Measurements from ENCODE around the gene KRT71. TPM values are rescaled to one million over a fixed set of nuclear protein-coding genes. Genes with fewer than 3 reads are reported as not detected.

The KRT71 gene
- not detected in 2 replicates for total RNA-seq

GRCh38 chr12:52552681-52553195 lies at the start of gene KRT71:
Gene KRT71, minus strand, starts transcription at chr12:52553145. Its CDS starts 68 bp downstream, at chr12:52553077.

DNA sequence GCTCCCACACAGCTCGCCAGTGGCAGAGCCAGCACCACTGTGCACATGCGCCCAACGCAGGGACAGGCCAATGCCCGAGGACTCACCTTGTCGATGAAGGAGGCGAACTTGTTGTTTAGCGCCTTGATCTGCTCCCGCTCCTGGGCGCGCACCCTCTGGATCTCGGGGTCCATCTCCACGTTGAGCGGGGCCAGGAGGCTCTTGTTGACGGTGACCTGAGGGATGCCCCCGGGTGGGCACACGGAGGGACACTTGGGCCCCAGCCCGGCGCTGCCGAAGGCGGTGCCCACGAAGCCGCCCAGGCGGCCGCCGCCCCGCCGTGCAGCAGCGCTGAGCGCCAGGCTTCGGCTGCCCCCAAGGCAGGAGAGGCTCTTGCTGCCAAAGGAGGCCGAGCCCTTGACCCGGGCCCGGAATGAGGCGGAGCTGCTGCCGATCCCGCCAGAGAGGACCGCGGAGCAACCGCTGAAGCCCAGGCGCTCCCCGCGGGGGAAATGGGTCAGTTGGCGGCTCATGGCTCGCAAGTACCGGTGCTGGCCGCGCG lies 48.1 kb upstream of the KRT71 start, which contains the start of gene KRT72:
Gene KRT72 (minus strand): TSS at position 523 of the 541 bp plus-strand sequence. CDS start 11 bp downstream, at position 512.

GRCh38 chr12:52573743-52574142 lies 20.8 kb upstream of the KRT71 start, which contains the start of gene KRT74:
Gene KRT74, minus strand, starts transcription at chr12:52573843. Its CDS starts 66 bp downstream, at chr12:52573777.

DNA sequence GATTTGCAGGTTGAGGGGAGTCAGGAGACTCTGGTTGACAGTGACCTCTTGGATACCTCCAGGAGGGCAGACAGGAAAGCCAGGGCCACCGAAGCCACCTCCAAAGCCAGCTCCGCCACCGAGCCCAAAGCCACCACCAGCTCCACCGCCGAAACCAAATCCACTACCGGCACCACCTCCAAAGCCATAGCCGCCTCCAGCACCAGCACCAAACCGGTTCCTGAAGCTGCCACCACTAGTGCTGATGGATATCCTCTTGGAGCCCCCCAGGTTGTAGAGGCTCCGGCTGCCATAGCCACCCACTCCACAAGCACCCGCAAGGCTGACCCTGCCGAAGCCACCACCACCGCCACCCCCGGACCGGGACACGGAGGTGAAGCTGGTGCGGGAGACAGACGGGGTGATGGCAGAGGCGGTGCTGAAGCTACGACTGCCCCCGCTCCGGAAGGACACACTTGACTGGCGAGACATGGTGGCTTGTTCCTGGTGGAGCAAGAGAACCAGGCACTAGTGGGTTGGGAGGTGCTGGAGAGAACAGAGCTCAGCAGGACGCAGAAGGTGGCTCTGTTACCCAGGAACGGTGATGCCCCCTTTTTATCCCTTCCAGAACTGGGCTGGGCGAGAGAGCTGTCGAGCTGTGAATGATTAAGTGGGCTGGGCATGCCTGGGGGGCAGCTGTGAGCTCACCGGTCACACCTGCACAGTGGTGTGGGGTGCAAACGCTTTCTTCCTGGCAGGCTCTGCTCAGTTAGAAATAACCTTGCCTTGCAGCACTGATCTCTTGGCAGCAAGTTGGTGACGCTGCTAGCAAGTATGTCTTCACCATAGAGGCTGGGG lies 32.9 kb downstream of the KRT71 start, which contains the start of gene KRT5:
Gene KRT5 (minus strand): TSS at position 569 of the 837 bp plus-strand sequence. CDS start 98 bp downstream, at position 471.

Other genes starting within 250 kb of the KRT71 start
- not detected in 2 replicates for gene KRT83, start 231.7 kb downstream of the KRT71 start, total RNA-seq
- not detected in 2 replicates for gene KRT85, start 185.7 kb downstream of the KRT71 start, total RNA-seq
- not detected in 2 replicates for gene KRT84, start 167.5 kb downstream of the KRT71 start, total RNA-seq
- not detected in 2 replicates for gene KRT82, start 146.8 kb downstream of the KRT71 start, total RNA-seq
- gene KRT75, start 118.8 kb downstream of the KRT71 start, total RNA-seq = not detected in 2 replicates
- not detected in 2 replicates for gene KRT6B, start 101.0 kb downstream of the KRT71 start, total RNA-seq
- not detected in 2 replicates for gene KRT6C, start 79.3 kb downstream of the KRT71 start, total RNA-seq
- gene KRT6A, start 59.9 kb downstream of the KRT71 start, total RNA-seq = not detected in 2 replicates
- 0.23 TPM in 1 of 2 replicates, not detected in the other for gene KRT5, start 32.8 kb downstream of the KRT71 start, total RNA-seq
- not detected in 2 replicates for gene KRT74, start 20.7 kb upstream of the KRT71 start, total RNA-seq
- gene KRT72, start 48.3 kb upstream of the KRT71 start, total RNA-seq = not detected in 2 replicates
- gene KRT73, start 65.4 kb upstream of the KRT71 start, total RNA-seq = not detected in 2 replicates
- gene KRT2, start 99.1 kb upstream of the KRT71 start, total RNA-seq = not detected in 2 replicates
- gene KRT1, start 127.3 kb upstream of the KRT71 start, total RNA-seq = not detected in 2 replicates
- gene KRT77, start 150.4 kb upstream of the KRT71 start, total RNA-seq = not detected in 2 replicates
- gene KRT76, start 224.2 kb upstream of the KRT71 start, total RNA-seq = not detected in 2 replicates
- gene KRT3, start 243.0 kb upstream of the KRT71 start, total RNA-seq = not detected in 2 replicates